22Rv1 (cell line): ENCODE data around the gene CLNS1A.
"Not testable (repeated sequence)": the region's sequence is repeated elsewhere in the genome, so short reads cannot be mapped to it uniquely, and the experiment has no call there.

Experiments
- H3K27ac ChIP-seq: fragments of 450-650 bp; 2 replicates; pipeline ENCODE4 v1.5.1; 2017
- ZFX ChIP-seq: fragments of 450-650 bp; IDR thresholded peaks from 2 replicates; pipeline ENCODE4 v1.6.1; 2017; ENCODE audit warnings: antibody characterized with exemption, borderline replicate concordance
- TF ChIP-seq, protein P1 (sequence below): fragments of 450-650 bp; IDR thresholded peaks from 2 replicates; pipeline ENCODE4 v1.5.1; 2017; ENCODE audit warnings: mild to moderate bottlenecking

The CLNS1A gene

DNA sequence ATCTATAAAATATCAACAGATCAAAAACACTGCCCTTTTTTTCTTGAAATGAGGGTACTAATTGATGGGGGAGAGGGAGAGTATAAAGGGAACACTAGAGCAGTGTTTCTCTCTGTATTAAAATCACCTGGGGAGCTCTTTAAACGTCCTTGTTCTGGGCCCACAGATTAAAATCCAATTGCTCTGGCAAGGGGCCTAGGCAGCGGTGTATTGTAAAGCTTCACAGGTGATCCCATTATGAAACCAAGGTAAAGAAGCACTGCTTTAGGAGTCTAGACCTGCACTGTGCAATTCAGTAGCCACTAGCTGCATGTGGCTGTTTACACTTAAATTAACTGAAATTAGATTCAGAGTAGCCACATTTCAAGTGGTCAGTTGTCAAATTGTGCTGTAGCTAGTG lies 44.9 kb downstream of the CLNS1A start:
- H3K27ac ChIP-seq = no peak overlapping the region
- no peak for TF ChIP-seq ZFX
- TF ChIP-seq, protein P1, sequence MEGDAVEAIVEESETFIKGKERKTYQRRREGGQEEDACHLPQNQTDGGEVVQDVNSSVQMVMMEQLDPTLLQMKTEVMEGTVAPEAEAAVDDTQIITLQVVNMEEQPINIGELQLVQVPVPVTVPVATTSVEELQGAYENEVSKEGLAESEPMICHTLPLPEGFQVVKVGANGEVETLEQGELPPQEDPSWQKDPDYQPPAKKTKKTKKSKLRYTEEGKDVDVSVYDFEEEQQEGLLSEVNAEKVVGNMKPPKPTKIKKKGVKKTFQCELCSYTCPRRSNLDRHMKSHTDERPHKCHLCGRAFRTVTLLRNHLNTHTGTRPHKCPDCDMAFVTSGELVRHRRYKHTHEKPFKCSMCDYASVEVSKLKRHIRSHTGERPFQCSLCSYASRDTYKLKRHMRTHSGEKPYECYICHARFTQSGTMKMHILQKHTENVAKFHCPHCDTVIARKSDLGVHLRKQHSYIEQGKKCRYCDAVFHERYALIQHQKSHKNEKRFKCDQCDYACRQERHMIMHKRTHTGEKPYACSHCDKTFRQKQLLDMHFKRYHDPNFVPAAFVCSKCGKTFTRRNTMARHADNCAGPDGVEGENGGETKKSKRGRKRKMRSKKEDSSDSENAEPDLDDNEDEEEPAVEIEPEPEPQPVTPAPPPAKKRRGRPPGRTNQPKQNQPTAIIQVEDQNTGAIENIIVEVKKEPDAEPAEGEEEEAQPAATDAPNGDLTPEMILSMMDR = no peak

DNA sequence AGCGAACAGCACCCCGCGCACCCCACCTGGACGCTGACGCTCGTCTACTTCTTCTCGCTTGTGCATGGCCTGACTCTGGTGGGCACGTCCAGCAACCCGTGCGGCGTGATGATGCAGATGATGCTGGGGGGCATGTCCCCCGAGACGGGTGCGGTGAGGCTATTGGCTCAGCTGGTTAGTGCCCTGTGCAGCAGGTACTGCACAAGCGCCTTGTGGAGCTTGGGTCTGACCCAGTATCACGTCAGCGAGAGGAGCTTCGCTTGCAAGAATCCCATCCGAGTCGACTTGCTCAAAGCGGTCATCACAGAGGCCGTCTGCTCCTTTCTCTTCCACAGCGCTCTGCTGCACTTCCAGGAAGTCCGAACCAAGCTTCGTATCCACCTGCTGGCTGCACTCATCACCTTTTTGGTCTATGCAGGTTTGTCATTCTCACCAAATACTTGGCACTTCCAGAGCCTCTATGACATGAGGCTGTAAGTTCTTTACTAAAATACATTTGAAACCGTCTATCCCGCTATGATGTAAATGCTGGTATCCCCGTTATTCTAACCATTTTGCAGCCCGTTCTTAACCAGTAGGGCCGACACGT lies 47.3 kb downstream of the CLNS1A start:
- TF ChIP-seq, protein P1 = no peak
- TF ChIP-seq ZFX = no peak
- peak overlapping the region; percentile 79 for H3K27ac ChIP-seq

DNA sequence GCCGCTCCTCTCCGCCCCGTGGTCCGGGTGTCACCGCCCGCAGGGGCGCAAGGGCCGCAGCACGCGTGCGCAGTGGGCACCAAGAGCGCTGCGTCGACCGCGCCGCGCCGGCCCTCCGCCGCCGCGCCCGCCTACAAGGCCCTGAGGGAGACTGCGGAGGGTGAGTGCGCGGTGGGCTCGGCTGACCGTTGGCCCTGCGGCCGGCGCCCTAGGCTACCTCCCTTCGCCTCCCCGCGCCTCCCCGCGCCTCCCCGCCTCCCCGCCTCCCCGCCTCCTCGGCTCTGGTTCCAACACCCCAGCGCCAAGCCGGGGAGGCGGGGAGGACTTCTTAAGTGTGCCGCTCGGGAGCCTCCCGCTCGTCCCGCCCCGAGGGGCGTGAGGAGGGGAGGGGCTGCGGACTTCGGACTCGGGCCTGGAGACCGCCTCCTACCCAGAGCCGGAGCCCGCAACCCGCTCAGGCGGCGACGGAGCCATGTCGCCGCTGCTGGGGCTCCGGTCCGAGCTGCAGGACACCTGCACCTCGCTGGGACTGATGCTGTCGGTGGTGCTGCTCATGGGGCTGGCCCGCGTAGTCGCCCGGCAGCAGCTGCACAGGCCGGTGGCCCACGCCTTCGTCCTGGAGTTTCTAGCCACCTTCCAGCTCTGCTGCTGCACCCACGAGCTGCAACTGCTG lies 47.9 kb downstream of the CLNS1A start, which contains the start of gene AQP11:
AQP11 (plus strand) TSS at position 433 of the 673 bp plus-strand sequence; CDS start at position 473, 40 bp downstream.
- H3K27ac ChIP-seq = peak within 1 kb of the TSS; percentile 79

DNA sequence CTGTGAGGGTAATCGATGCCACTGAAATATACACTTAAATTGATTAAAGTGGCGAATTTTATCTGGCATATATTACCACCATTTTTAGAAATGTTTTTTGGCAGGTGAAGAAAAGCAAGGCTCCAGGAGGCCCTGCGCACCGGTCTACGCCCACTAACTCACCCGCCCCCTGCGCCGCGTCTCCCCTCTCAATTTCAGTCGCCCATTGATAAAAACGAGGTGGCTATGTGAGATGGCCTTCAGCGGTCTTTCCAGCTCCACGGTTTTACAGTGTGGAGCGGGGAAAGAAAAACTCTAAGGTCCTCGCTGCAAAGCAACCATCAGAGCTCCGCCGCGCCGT lies 48.4 kb downstream of the CLNS1A start:
- peak overlapping the region; percentile 79 for H3K27ac ChIP-seq
- TF ChIP-seq ZFX = no peak
- TF ChIP-seq, protein P1 = no peak

More for the DNA sequence above, 47.9 kb downstream of the CLNS1A start, which contains the start of gene AQP11:
- TF ChIP-seq ZFX = no peak
- TF ChIP-seq, protein P1 = no peak

DNA sequence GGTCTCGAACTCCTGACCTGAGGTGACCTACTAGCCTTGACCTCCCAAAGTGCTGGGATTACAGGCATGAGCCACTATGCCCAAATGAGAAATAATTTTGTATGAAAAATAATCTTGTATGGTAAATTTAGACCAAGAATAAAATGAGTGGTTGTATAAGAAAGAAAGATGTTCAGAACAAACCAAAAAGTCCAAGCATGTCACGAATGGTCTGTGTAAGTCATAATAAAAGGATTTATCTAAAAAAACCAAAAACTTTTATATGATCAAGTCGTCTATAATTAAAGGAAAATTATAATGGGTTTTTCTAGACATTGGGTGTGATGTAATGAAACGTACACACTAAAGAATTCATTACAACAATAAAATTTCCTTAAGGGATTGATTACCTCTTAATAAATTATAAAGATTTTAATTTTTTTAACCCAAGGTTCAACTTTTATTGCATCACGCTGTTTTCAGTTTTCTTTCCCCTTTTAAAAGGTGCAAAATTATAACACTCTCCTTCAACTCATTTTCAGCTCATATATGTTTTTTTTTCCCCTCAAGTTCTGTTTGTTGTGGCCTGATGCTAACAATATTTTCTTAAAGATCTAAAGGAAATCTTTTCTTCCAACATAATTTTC lies 56.8 kb downstream of the CLNS1A start:
- no peak for TF ChIP-seq ZFX
- TF ChIP-seq, protein P1 = no peak
- no peak overlapping the region for H3K27ac ChIP-seq

DNA sequence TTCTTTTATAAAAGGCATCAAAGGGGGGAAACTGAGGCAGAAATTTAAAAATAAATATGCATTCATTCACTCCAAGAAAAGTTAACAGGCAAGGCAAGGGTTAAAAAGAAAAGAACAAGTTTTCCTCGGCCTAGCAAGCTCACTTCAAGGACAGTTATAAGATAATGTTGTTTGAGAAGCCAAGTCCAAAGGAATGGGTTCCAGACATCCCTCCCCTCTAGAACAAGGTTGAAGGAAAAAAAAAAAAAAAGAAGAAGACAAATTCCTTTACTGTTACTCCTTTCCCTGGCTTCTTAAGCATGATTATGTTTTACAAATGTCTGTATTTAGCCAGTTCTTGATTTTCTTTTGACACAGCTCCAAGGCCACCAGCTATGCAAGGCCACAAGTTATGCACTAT lies 62.2 kb downstream of the CLNS1A start:
- not testable (repeated sequence) for H3K27ac ChIP-seq

DNA sequence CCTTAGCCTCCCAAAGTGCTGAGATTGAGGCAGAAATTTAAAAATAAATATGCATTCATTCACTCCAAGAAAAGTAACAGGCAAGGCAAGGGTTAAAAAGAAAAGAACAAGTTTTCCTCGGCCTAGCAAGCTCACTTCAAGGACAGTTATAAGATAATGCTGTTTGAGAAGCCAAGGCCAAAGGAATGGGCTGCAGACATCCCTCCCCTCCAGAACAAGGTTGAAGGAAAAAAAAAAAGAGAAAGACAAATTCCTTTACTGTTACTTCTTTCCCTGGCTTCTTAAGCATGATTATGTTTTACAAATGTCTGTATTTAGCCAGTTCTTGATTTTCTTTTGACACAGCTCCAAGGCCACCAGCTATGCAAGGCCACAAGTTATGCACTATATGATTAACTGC lies 66.7 kb downstream of the CLNS1A start:
- H3K27ac ChIP-seq = not testable (repeated sequence)

DNA sequence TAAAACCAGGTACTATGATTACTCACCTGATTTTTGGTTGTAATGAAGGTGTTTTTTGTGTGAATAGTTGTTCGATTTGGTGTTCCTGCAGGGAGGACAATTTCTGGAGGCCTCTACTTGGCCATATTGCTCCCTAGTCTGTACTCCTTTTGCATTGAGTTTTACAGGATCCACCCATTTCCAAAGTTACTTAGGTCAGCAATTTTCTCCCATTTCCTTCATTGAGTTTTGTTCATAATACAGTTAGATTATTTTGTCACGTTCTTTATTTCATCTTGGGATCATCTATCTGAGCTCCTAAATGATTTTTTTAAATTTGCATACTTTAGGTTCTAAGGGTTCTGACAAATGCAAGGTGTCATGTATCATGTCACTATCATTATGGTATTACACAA lies 67.9 kb downstream of the CLNS1A start:
- no peak for TF ChIP-seq ZFX
- TF ChIP-seq, protein P1 = no peak
- H3K27ac ChIP-seq = no peak overlapping the region
